LNCaP clone FGC (cell line): ENCODE data around the gene PRM1.

ENCODE experiments used
- DNase-seq: peaks from one replicate; pipeline ENCODE4 v3.0.0-alpha.2; 2011; ENCODE audit warnings: low read depth
- H3K4me3 ChIP-seq: 2 replicates; pipeline ENCODE4 v1.5.1; 2011; ENCODE audit warnings: mild to moderate bottlenecking, low read depth, low read length, control low read depth
- CTCF ChIP-seq: IDR thresholded peaks from 2 replicates; pipeline ENCODE4 v1.5.1; 2012; ENCODE audit warnings: mild to moderate bottlenecking; ENCODE audit not compliant: control insufficient read depth, insufficient read depth; ENCODE audit errors: extremely low read depth

The PRM1 gene

GRCh38 chr16:11289202-11289601 is 8.1 kb upstream of the PRM1 start:
- DNase-seq = no peak
- no peak for TF ChIP-seq CTCF
- H3K4me3 ChIP-seq = no peak overlapping the region

GRCh38 chr16:11285842-11286241 is 4.7 kb upstream of the PRM1 start:
- no peak for TF ChIP-seq CTCF
- no peak overlapping the region for H3K4me3 ChIP-seq
- no peak for DNase-seq

- no peak for DNase-seq
- no peak for TF ChIP-seq CTCF
- H3K4me3 ChIP-seq = no peak overlapping the region
These were observed 2.7 kb upstream of the PRM1 start for GRCh38 chr16:11283820-11284248.

- no peak for TF ChIP-seq CTCF
- no peak overlapping the region for H3K4me3 ChIP-seq
- DNase-seq = no peak
These were observed 2.2 kb downstream of the PRM1 start for GRCh38 chr16:11278681-11279628.

- no peak for DNase-seq
- no peak for TF ChIP-seq CTCF
- H3K4me3 ChIP-seq = no peak overlapping the region
These were observed 3.4 kb downstream of the PRM1 start for GRCh38 chr16:11277607-11278337.

- TF ChIP-seq CTCF = no peak
- H3K4me3 ChIP-seq = no peak overlapping the region
- DNase-seq = no peak
These were observed 4.1 kb downstream of the PRM1 start for GRCh38 chr16:11276896-11277593.
